DND-41 (cell line): ENCODE measurements around the gene CPED1.
A peak's percentile ranks its signal among the peaks of the same experiment; 100 is the strongest.

Experiments
- ATAC-seq: fragments of 200-7000 bp; cut with Tn5 transposase; 3 replicates; pipeline ENCODE4 v1.9.1; 2021; ENCODE audit warnings: low read depth; ENCODE audit not compliant: insufficient read depth
- DNase-seq: peaks from one replicate; pipeline ENCODE4 v3.0.0-alpha.2; 2020
- H2AFZ ChIP-seq: 2 replicates; pipeline ENCODE4 v1.6.0; 2012; ENCODE audit warnings: low read depth, low read length
- H3K27ac ChIP-seq: 2 replicates; pipeline ENCODE4 v1.5.1; 2012; ENCODE audit warnings: low read length, inconsistent platforms
- H3K27me3 ChIP-seq: fragments of 200-600 bp; sonication (generic); 2 replicates; pipeline ENCODE4 v1.6.0; 2012; ENCODE audit warnings: low read length, mild to moderate bottlenecking, inconsistent platforms; ENCODE audit not compliant: insufficient read depth, poor library complexity
- H3K36me3 ChIP-seq: 2 replicates; pipeline ENCODE4 v1.5.1; 2012; ENCODE audit warnings: low read length, inconsistent platforms; ENCODE audit not compliant: insufficient read depth
- H3K4me1 ChIP-seq: 2 replicates; pipeline ENCODE4 v1.5.1; 2012; ENCODE audit warnings: mild to moderate bottlenecking, low read length; ENCODE audit not compliant: insufficient read depth
- H3K4me2 ChIP-seq: 2 replicates; pipeline ENCODE4 v1.6.0; 2012; ENCODE audit warnings: mild to moderate bottlenecking, moderate library complexity, low read length, inconsistent platforms; ENCODE audit not compliant: insufficient read depth
- H3K4me3 ChIP-seq, 2 experiments: fragments of 200-600 bp in 1 of 2; shearing (Covaris generic) in 1 of 2; 2 replicates each; pipeline ENCODE4 v1.5.1; 2012 to 2016; ENCODE audit warnings: inconsistent platforms in 2 of 2, low read length in 2 of 2, mild to moderate bottlenecking in 2 of 2, low read depth in 1 of 2, moderate library complexity in 1 of 2
- H3K79me2 ChIP-seq: 2 replicates; pipeline ENCODE4 v1.6.0; 2012; ENCODE audit warnings: low read length, inconsistent platforms; ENCODE audit not compliant: insufficient read depth
- H3K9ac ChIP-seq: 2 replicates; pipeline ENCODE4 v1.6.0; 2012; ENCODE audit warnings: low read depth, mild to moderate bottlenecking, inconsistent platforms, low read length, moderate library complexity
- H3K9me3 ChIP-seq: 2 replicates; pipeline ENCODE4 v1.5.1; 2012; ENCODE audit warnings: low read length, moderate library complexity, mild to moderate bottlenecking, inconsistent platforms; ENCODE audit not compliant: insufficient read depth, severe bottlenecking
- H4K20me1 ChIP-seq: 2 replicates; pipeline ENCODE4 v1.6.0; 2012; ENCODE audit warnings: low read length; ENCODE audit not compliant: insufficient read depth
- CTCF ChIP-seq: IDR thresholded peaks from 2 replicates; pipeline ENCODE4 v1.5.1; 2012; ENCODE audit warnings: borderline replicate concordance, low read length, moderate library complexity, mild to moderate bottlenecking; ENCODE audit not compliant: poor library complexity, severe bottlenecking; ENCODE audit errors: extremely low read depth
- EZH2 ChIP-seq: IDR thresholded peaks from 3 replicates; pipeline ENCODE4 v1.6.1; 2012; ENCODE audit warnings: borderline replicate concordance, low read depth, mild to moderate bottlenecking, moderate library complexity, low read length, inconsistent platforms; ENCODE audit not compliant: severe bottlenecking

Gene CPED1

GRCh38 chr7:121081327-121081936 is 92.9 kb downstream of the CPED1 start:
- H2AFZ ChIP-seq: no peak overlapping the region
- no peak overlapping the region for H3K9ac ChIP-seq
- no peaks in the 10 kb centered on the region for H3K4me1 ChIP-seq
- H3K9me3 ChIP-seq: no peaks in the 10 kb centered on the region
- TF ChIP-seq EZH2 (no peak), CTCF (peak; percentile 82)
- no peak for DNase-seq
- no peaks in the 10 kb centered on the region for H4K20me1 ChIP-seq
- peak; percentile 78 for ATAC-seq
- no peak overlapping the region for H3K27ac ChIP-seq
- no peak overlapping the region for H3K4me2 ChIP-seq
- no peak overlapping the region for H3K4me3 ChIP-seq
- no peaks in the 10 kb centered on the region for H3K27me3 ChIP-seq
- H3K79me2 ChIP-seq: no peaks in the 10 kb centered on the region
- no peaks in the 10 kb centered on the region for H3K36me3 ChIP-seq

- no peaks in the 10 kb centered on the region for H3K79me2 ChIP-seq
Measured at GRCh38 chr7:121082400-121083101, 94.0 kb downstream of the CPED1 start.

GRCh38 chr7:121083138-121083789 is 94.8 kb downstream of the CPED1 start:
- no peak overlapping the region for H3K4me3 ChIP-seq
- no peaks in the 10 kb centered on the region for H4K20me1 ChIP-seq
- no peak overlapping the region for H3K4me2 ChIP-seq
- H3K4me1 ChIP-seq: no peaks in the 10 kb centered on the region
- DNase-seq (no peak), ATAC-seq (no peak)
- TF ChIP-seq EZH2: no peak
- no peak for TF ChIP-seq CTCF
- no peak overlapping the region for H3K9ac ChIP-seq
- H3K27ac ChIP-seq: no peak overlapping the region
- no peaks in the 10 kb centered on the region for H3K36me3 ChIP-seq
- no peaks in the 10 kb centered on the region for H3K9me3 ChIP-seq
- H3K79me2 ChIP-seq: no peaks in the 10 kb centered on the region
- no peak overlapping the region for H2AFZ ChIP-seq
- no peaks in the 10 kb centered on the region for H3K27me3 ChIP-seq

More at GRCh38 chr7:121082400-121083101, 94.0 kb downstream of the CPED1 start:
- H3K4me1 ChIP-seq: no peaks in the 10 kb centered on the region
- DNase-seq: no peak
- no peak overlapping the region for H3K9ac ChIP-seq
- no peak for ATAC-seq
- no peak overlapping the region for H3K27ac ChIP-seq
- no peak overlapping the region for H2AFZ ChIP-seq
- no peaks in the 10 kb centered on the region for H3K36me3 ChIP-seq
- H3K27me3 ChIP-seq: no peaks in the 10 kb centered on the region
- no peaks in the 10 kb centered on the region for H3K9me3 ChIP-seq
- no peak overlapping the region for H3K4me3 ChIP-seq
- H3K4me2 ChIP-seq: no peak overlapping the region
- TF ChIP-seq CTCF (no peak), EZH2 (no peak)
- no peaks in the 10 kb centered on the region for H4K20me1 ChIP-seq
